NCI-H1417 treated with DMSO at 0.1 percent for 48 hours (cell line): Measurements from ENCODE around the gene FMR1NB.

Experiments
- DNase-seq: peaks from one replicate; lab custom pipeline; 2025; lab: John Stamatoyannopoulos, UW

Gene FMR1NB, protein sequence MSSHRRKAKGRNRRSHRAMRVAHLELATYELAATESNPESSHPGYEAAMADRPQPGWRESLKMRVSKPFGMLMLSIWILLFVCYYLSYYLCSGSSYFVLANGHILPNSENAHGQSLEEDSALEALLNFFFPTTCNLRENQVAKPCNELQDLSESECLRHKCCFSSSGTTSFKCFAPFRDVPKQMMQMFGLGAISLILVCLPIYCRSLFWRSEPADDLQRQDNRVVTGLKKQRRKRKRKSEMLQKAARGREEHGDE

DNA sequence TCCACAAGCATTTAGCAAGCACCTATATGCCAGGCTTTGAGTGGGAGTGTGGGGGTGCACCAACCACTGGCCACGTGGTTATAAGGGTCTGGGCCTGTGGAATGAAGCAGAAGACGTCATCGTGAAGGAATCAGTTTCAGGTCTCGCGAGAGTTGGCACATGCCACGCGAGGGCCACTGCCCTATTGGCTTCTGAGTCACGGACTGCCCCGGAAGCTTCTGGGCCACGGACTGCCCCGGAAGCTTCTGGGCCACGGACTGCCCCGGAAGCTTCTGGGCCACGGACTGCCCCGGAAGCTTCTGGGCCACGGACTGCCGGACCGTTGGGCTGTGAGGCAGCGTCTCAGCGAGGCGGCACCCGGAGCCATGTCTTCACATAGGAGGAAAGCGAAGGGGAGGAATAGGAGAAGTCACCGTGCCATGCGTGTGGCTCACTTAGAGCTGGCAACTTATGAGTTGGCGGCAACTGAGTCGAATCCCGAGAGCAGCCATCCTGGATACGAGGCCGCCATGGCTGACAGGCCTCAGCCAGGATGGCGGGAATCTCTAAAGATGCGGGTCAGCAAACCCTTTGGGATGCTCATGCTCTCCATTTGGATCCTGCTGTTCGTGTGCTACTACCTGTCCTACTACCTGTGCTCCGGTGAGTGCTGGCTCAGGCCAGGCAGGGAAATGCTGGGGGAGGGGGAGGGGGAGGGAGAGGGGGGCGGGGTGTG lies at the start of gene FMR1NB:
Gene FMR1NB (plus strand): TSS at position 300 of the 715 bp plus-strand sequence. CDS start 66 bp downstream, at position 366.
- no peak for DNase-seq

DNA sequence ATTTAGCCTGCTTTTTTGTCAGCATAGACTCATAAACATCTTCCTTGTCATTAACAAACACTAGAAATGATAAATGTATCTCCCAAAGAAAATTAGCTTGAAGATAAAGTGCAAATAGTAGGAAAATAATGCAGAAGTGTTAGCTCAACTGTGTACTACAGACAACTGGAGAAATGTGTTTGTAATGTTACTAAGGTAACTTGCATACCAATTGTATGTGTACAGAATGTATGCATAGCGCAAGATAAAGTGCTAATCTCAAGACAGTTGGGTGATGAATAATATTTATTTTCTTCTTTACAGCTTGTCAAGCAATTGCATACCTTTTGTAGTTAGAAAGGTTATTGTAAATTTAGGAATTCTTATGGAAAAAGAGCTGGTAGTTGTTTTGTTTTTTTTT lies 47.3 kb upstream of the FMR1NB start:
- no peak for DNase-seq

DNA sequence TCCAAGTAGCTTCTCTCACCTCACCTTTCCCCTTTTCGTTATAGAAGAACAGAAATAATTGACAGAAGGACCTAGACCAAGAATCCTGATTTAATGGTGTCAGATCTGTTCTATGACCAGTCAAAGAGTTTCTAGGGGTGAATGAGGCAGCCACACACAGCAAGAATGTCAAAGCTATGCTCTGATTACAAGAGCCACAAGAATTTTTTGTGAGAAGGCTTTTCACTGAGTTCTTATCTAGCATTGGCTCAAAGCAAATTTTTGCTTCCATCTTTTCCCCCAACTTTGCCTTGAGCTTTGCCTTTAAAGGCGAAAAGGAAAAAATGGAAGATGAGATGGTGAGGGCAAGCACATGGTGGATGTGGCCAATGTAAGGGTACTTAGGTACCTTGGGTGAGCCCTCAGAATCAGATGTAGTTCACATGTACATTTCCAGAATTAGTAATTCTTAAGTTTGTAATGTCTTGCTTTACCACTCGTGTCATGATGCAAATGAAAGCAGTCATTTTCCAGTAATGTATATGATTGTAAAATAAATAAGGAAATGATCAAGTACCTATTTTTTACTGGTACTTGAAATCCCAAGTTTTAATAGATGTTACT lies 45.9 kb upstream of the FMR1NB start:
- no peak for DNase-seq

DNA sequence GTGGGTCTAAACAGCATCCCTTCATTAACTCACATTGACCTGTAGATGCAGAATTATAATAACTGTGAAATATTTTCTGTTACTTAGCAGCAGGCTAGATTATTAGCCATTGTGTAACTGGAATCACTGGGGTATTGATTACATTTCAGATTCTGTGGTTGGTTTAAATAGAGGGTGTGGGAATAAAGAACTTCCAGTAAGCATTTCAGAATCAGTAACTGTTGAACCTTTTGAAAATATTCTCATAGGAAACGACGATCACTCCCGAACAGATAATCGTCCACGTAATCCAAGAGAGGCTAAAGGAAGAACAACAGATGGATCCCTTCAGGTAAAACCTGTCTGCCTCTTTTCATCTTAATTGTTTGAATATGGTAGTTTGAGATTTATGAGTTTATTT lies 35.9 kb upstream of the FMR1NB start:
- DNase-seq: no peak

DNA sequence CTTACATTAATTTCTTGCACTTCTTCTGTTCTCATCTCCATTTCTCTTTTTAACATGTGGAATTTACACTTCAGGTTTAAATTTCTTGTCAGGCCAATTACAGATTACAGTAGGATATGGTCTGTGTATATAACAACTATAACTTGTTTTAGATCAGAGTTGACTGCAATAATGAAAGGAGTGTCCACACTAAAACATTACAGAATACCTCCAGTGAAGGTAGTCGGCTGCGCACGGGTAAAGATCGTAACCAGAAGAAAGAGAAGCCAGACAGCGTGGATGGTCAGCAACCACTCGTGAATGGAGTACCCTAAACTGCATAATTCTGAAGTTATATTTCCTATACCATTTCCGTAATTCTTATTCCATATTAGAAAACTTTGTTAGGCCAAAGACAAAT lies 32.6 kb upstream of the FMR1NB start:
- DNase-seq: no peak

DNA sequence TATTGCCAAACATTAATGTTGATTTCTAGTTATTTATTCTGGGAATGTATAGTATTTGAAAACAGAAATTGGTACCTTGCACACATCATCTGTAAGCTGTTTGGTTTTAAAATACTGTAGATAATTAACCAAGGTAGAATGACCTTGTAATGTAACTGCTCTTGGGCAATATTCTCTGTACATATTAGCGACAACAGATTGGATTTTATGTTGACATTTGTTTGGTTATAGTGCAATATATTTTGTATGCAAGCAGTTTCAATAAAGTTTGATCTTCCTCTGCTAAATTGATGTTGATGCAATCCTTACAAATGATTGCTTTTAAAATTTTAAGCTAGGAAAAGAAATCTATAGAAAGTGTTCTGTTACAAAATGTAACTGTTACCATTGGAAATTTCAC lies 30.8 kb upstream of the FMR1NB start:
- DNase-seq: no peak

DNA sequence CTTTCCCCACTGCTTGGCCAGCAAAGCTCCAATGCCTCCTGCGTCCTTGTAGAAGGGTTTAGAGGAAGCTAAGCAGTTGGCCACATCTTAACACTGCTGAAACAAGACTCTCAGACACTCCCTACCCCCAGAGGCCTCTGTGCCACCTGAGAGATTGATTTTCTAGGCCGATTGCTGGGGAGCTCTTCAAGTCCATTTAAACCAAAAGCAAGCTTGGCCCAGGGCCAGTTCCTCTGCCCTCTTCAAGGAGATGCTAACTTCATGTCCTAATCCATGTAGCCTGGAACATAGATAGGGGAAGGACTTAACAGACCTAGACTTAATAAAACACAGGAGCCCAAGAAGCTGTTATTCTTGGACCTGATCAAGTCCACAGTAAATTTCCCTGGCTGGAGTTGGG lies 27.2 kb upstream of the FMR1NB start:
- DNase-seq: no peak

DNA sequence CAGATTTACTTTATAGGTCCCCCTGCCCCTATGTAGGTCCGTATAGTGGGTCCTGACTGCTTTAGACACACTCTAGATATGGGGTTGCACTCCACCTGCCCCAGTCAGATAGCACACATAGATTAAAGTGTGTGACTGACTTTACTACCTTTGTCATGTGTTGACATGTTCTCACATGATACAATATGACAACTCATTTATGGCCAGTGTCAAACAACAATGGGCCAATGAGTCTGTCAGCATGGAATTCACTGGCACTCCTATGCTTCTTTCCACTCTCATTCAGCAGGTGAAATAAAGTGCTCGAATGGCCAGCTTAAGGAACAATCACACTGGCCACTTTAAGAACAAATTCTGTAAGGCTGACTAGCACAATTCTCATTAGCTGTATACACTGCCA lies 23.8 kb upstream of the FMR1NB start:
- DNase-seq: no peak

DNA sequence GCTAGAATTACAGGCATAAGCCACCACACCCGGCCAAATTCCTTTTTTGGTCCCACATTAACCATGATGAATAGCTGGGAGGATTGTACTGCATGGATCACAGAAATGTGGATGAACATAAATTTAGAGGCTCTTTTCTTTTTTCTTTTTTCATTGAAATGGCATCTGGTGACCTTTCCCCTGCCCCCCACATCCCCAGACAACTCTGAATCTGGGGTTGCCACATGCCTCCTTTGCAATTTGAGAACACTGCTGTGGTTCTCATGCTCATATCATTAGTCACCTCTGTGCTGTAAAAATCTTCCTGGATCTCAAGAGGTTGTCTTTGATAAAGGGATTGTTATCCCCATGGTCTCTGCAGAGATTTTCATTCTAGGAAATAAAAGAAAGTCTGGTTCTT lies 22.8 kb upstream of the FMR1NB start:
- DNase-seq: no peak

DNA sequence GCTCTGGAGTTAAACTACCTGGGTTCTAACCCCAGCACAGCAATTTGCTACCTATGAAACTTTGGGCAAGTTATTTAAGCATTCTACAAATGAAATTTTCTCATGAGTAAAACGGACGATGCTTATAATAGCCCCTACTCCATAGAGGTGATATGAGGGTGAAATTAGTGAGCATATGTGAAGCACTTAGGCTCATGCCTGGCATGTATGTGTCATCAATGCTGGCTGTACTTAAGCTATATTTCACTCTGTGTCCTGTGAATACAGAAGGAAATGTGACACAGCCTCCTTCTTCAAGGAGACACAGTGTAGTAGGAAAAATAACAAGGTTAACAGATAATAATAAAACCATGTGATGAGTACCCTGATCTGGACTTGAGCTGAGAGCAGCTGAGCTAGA lies 20.4 kb upstream of the FMR1NB start:
- DNase-seq: no peak

DNA sequence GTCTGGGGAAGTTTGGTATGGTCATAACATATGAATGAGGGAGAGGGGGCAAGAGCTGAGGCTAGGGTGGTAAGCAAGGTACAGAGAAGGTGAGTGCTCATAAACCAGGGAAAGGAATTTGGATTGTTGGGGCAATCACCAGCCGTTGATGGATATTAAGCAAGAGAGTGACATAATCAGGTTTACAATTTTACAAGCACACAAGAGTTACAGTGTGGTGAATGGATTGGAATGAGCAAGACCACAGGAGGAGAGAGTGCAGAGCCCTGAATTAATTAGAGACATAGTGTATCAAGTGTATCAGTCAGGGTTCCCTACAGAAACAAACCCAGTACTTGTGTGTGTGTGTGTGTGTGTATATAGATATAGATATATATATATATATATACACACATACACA lies 18.7 kb upstream of the FMR1NB start:
- no peak for DNase-seq

DNA sequence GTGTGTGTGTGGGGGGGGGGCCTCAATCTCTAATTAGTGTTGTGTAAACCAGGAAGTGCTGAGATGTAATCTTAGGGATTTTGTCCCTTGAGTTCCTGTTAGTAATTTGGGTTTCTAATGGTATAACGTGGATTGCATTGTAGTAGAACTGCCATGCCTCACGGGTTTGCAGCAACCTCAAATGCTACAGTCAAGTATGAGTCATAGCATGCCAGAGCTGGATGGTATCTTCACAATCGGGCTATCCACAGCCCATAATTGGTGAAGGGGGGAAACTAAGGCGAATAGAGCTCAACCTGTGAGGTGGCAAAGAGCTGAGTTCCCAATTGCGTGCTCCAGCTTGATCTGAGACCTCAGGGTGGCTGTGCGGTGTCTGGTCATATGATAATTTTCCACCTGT lies 2.2 kb upstream of the FMR1NB start:
- no peak for DNase-seq

DNA sequence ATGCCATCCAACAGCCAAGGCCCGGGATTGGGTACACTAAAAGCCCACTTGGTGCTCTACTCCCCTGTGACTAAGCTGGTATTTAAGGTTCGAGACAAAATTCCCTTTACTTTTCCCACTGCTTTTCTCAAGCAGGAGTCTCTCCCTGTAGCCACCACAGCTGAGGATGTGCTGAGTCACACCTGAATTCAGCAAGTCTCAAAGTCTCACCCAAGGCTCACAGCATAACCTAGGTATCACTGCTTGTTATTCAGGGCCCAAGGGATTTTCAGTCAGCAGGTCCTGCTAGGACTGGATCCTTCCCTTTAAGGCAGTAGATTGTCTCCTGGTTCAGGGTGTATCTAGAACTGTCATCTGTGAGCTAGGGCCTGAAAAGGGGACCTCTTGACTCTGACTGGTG lies 39.2 kb downstream of the FMR1NB start:
- DNase-seq: no peak

DNA sequence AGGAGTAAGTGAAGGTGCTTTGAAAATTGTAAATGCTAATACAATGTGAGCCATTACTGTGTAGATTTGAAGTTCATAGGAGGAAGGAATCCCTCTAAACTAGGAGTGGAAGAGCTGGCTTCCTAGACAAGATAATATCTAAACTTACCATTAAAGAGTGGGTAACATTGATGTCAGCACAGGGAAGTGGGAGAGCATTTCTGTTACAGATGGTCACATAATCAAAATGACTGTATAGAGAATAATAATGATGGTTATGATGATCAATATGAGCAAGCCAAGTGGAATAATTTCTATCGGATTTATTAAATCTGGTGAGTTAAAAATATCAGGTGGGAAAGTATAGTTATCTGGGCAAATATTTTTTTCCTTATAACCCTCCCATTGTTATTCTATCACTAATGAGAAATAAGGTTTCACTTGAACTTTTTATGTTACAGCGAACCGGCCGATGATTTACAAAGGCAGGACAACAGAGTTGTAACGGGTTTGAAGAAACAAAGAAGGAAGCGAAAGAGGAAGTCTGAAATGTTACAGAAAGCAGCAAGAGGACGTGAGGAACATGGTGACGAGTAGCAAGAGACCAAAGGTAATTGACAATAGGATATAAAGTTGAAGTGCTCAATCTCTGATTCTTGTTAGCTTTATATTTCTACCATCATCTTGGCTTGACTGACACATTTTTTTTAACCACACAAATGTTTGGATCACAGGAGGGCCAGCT lies 43.5 kb downstream of the FMR1NB start:
- DNase-seq: no peak

DNA sequence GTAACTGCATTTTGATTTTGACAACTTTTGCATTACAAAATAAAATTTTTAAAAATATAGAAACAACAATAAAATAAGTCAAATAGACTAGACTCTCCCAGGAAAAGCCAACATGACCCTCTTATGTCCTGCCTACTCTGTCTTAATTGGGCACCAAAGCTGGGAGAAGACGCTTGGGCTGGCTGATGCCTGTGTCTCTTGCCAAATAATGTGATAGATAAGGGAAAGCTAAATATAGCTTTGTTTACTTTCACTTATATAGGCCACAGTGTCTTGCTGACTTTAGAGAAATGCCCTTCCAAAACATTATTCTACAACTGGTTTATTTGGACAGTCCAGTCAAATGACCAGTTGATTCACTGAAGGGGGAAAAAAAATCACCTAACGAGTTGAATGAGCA lies 54.2 kb downstream of the FMR1NB start:
- no peak for DNase-seq

DNA sequence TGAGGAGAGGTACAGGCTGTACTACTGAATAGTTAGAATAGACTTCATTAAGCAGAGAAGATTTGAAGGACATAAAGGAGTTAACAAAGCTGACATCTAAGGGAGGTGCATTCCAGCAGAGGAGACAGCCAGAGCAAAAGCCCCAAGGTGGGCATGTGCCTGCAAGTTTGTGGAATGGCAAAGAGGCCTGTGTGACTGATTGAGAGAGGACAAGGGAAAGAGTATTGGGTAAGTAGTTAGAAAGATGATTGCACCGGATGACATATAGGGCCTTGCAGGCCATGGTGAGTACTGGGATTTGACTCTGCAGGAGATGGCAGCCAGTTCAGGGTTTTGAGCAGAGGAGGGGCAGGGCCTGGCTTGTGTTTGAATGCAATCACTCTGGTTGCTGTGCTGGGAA lies 55.9 kb downstream of the FMR1NB start:
- DNase-seq: no peak

DNA sequence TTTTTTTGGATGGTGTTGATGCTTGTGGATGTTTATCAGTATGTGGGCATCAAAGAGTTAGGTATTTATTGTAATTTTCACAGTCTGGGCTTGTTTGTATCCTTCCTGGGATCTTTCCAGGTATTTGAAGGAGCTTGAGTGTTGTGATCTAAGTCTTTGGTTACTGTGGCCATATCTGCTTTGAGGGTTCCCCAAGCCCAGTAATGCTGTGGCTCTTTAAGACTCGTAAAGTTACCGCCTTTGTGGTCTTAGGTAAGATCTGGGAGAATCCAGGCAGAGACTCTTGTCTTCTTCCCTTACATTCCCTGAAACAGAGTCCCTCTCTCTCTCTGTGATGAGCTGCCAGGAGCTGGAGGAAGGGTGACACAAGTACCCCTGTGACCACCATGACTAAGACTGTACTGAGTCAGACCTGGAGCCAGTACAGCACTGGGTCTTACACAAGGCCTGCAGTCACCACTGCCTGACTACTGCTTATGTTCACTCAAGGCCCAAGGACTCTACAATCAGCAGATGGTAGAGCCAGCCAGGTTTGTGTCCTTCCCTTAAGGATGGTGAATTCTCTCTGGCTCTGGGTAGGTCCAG lies 62.2 kb downstream of the FMR1NB start:
- no peak for DNase-seq

DNA sequence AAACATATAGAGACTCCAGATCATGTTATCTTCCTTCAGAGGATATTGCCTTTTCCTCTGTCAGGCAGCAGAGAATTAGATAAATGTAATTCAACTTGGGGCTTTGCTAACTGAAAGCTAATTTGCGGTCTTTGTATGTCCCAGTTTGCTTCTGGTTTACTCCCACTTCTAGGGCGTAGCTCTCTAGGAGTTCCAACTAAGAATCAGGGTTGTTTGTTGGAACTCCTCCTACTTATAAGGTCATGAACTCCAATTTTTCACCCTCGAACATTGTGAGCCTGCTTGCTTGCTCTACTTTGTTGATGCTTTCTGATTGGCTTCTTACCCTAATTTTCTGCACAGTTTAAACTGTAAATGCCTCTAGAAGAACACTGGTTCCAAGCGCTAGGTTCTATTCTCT lies 66.1 kb downstream of the FMR1NB start:
- no peak for DNase-seq

DNA sequence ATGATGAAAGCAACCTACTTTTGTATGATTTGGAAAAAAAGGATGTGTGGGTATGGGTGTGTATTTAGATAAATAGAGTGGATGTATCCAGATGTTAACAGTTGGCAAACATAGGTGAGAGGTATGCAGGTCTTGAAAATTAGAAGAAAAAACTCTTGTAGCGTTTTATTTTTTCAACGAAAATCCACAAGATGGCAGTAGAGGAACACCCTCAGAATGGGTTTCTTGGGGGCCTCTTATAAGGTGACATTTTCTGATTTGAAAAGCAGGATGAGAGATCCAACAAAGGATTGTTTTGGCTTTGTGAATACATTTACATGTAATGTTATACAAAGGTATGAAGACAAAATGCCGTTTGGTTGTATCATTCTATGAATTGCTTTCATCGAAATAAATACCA lies 68.3 kb downstream of the FMR1NB start:
- DNase-seq: no peak

DNA sequence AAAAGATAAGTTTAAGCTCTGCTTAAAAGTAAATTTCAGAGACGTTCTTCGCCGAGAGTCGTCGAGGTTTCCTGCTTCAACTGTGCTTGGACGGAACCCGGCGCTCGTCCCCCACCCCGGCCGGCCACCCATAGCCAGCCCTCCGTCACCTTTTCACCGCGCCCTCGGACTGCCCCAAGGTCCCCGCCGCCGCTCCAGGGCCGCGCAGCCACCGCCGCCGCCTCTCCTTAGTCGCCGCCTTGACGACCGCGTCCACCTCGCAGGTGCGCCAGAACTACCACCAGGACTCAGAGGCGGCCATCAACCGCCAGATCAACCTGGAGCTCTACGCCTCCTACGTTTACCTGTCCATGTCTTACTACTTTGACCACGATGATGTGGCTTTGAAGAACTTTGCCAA lies 70.8 kb downstream of the FMR1NB start:
- no peak for DNase-seq

DNA sequence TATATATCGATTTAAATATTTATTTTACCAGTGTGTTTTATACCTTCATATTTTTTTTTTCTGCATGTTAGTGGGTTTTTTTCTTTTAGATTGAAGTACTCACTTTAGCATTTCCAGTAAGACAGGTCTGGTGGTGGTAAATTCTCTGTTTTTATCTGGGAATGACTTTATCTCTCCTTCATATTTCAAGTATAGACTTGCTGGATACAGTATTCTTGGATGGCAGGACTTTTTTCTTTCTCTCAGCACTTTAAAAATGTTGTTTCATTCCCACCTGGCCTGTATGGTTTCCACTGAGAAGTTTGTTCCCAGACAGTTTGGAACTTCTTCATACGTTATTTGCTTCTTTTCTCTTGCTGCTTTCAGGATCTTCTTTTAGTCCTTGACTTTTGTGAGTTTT lies 86.1 kb downstream of the FMR1NB start:
- no peak for DNase-seq

DNA sequence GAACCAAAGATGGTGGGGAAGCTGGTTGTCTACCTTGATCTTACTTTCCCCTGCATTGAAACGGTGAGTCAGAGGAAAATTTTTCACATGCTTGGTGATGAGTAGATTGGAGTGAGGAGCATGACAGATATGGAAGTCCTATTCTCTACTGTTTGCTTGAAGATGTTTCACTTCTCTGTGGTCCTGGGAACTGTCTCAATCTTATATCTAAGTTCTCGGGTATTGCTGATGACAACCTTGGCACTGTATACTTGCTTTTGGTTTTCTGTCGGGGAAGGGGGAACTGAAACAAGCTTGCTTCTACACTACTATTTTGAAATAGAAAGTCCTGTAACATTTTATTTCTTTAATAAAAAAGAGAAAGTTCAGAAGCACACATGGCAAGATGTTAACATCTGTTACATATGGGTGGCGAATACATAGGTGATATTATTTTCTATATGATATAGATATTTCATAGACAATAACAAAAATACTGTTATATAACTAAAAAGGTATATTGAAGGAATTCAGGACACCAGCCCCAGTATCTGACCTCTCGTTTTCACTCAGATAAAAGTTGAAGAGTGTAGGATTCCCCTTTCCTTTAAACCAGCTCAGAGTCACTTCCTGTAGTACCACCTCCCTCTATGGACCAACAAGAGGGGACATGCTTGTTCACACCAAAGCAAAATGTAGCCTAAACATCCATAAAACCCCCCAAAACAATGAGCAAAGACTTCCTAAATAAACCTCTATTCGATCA lies 88.8 kb downstream of the FMR1NB start:
- DNase-seq: no peak
